Cardiac muscle cell (in vitro differentiated cells and primary cell): ENCODE results near the gene SLC26A4. TPM values are rescaled to one million over a fixed set of nuclear protein-coding genes. Genes with fewer than 3 reads are reported as not detected.

Experiments
- DNase-seq, 2 donors: peaks; one replicate each; pipeline versions ENCODE4 v3.0.0 to v3.0.0-alpha.2; 2010 to 2017; ENCODE audit warnings: low read depth in 1 of 2, low spot score in 1 of 2
- H3K27ac ChIP-seq: fragments of 200-600 bp; sonication (generic); 2 replicates; pipeline ENCODE4 v1.5.1; 2016
- H3K27me3 ChIP-seq: fragments of 200-600 bp; sonication (generic); 2 replicates; pipeline ENCODE4 v1.6.0; 2016; ENCODE audit warnings: control low read depth
- H3K36me3 ChIP-seq: fragments of 200-600 bp; sonication (generic); 2 replicates; pipeline ENCODE4 v1.5.1; 2016; ENCODE audit warnings: control low read depth
- H3K4me1 ChIP-seq: fragments of 200-600 bp; sonication (generic); 2 replicates; pipeline ENCODE4 v1.8.1; 2017; ENCODE audit warnings: low read depth, mild to moderate bottlenecking, mixed run types
- H3K4me3 ChIP-seq: fragments of 200-600 bp; sonication (generic); 2 replicates; pipeline ENCODE4 v1.5.1; 2016; ENCODE audit warnings: mild to moderate bottlenecking
- H3K9me3 ChIP-seq: fragments of 200-600 bp; sonication (generic); 2 replicates; pipeline ENCODE4 v1.5.1; 2017; ENCODE audit warnings: low read depth, mild to moderate bottlenecking, control low read depth
- polyA plus RNA-seq: library from polyadenylated mRNA; unstranded; fragments of >200 nt; fragmentation: Nextera tagmentation; extraction: Ambion mirVana; gene quantifications from 2 replicates; pipeline ENCODE4 v1.2.1, GENCODE V29; 2016
- total RNA-seq: library from RNA; depleted of rRNA; stranded (reverse); fragments of >200 nt; gene quantifications from 2 replicates; pipeline ENCODE4 v1.2.3, GENCODE V29; 2016
- TF ChIP-seq, protein P1 (sequence below): IDR thresholded peaks from 2 replicates; pipeline ENCODE4 v1.5.1; 2012; ENCODE audit warnings: low read depth, mild to moderate bottlenecking, low read length

SLC26A4 gene
- total RNA-seq (0.89 TPM in 1 of 2 replicates, not detected in the other), polyA plus RNA-seq (not detected in 2 replicates)

DNA sequence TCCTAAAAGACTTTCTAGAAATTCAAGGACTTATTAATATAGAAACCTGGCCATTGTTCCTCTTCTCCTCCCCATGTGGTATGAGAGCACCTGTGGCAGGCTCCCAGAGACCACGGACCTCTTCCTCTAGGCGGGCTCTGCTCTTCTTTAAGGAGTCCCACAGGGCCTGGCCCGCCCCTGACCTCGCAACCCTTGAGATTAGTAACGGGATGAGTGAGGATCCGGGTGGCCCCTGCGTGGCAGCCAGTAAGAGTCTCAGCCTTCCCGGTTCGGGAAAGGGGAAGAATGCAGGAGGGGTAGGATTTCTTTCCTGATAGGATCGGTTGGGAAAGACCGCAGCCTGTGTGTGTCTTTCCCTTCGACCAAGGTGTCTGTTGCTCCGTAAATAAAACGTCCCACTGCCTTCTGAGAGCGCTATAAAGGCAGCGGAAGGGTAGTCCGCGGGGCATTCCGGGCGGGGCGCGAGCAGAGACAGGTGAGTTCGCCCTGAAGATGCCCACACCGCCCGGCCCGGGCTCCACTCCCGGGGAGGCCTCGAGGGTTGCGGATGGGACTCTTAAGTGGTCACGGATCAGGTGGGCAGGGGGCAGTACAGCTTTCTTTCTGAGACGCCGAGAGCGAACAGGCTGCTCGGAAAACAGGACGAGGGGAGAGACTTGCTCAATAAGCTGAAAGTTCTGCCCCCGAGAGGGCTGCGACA is at the start of gene SLC26A4:
TSS of gene SLC26A4 (plus strand) at position 448 of the 700 bp plus-strand sequence. CDS start 814 bp downstream, outside the sequence.
- TF ChIP-seq, protein P1, sequence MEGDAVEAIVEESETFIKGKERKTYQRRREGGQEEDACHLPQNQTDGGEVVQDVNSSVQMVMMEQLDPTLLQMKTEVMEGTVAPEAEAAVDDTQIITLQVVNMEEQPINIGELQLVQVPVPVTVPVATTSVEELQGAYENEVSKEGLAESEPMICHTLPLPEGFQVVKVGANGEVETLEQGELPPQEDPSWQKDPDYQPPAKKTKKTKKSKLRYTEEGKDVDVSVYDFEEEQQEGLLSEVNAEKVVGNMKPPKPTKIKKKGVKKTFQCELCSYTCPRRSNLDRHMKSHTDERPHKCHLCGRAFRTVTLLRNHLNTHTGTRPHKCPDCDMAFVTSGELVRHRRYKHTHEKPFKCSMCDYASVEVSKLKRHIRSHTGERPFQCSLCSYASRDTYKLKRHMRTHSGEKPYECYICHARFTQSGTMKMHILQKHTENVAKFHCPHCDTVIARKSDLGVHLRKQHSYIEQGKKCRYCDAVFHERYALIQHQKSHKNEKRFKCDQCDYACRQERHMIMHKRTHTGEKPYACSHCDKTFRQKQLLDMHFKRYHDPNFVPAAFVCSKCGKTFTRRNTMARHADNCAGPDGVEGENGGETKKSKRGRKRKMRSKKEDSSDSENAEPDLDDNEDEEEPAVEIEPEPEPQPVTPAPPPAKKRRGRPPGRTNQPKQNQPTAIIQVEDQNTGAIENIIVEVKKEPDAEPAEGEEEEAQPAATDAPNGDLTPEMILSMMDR, result no peak
- no peaks in the 10 kb centered on the region for H3K36me3 ChIP-seq
- H3K27me3 ChIP-seq, result peaks cover 99% of the 10 kb centered on the region
- no peaks in the 10 kb centered on the region for H3K9me3 ChIP-seq
- H3K27ac ChIP-seq, result no peak within 1 kb of the TSS
- no peaks in the 10 kb centered on the region for H3K4me1 ChIP-seq
- H3K4me3 ChIP-seq, result peak within 1 kb of the TSS; percentile 30
- peak in 1 of 2 donors; percentile 5 for DNase-seq

DNA sequence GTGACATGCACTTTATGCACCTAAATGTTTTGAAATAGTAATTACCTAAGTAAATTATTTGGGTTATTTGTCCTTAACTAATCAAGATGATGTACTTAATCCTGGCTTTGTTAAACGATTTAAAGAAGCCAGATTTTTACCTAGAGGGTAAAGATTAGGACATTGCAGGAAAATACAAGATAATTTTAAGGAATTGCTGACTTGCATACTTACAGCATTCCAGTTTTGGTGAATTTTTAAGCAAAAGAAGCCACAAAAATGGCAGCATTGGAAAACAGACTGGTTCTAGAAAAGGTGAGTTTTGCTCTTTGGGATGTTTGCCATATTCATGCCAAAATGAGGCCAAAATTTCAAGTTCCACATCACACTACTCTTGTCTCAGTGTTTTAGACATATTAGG is 47.2 kb upstream of the SLC26A4 start:
- H3K4me1 ChIP-seq, result no peaks in the 10 kb centered on the region
- H3K36me3 ChIP-seq, result peaks cover 13% of the 10 kb centered on the region
- H3K27ac ChIP-seq, result no peak overlapping the region
- H3K9me3 ChIP-seq, result no peaks in the 10 kb centered on the region
- TF ChIP-seq, protein P1, result no peak
- DNase-seq, result no peak
- no peaks in the 10 kb centered on the region for H3K27me3 ChIP-seq
- no peak overlapping the region for H3K4me3 ChIP-seq

DNA sequence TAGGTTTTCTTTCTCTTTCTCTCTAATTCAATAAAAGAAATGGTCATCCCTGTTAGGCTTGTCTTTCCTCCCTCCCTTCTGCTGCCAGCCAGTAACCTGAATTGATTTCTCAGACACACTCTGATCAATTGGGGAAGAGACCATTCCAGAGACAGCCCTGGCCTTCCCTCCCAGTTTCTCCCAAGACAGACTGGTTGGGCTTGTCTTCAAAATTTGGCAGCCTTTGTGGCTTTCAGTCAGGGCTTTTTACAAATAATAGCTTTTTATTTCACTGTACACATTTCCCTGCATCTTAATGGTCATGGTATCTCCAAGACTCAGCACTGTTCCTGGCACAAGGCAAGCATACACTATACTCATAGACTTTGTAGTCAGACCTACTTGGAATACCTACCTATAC is 46.7 kb upstream of the SLC26A4 start:
- no peaks in the 10 kb centered on the region for H3K9me3 ChIP-seq
- no peak overlapping the region for H3K27ac ChIP-seq
- H3K4me1 ChIP-seq, result no peaks in the 10 kb centered on the region
- no peaks in the 10 kb centered on the region for H3K27me3 ChIP-seq
- H3K4me3 ChIP-seq, result no peak overlapping the region
- peaks cover 15% of the 10 kb centered on the region for H3K36me3 ChIP-seq
- DNase-seq, result peak in 1 of 2 donors; percentile 29
- TF ChIP-seq, protein P1, result no peak

DNA sequence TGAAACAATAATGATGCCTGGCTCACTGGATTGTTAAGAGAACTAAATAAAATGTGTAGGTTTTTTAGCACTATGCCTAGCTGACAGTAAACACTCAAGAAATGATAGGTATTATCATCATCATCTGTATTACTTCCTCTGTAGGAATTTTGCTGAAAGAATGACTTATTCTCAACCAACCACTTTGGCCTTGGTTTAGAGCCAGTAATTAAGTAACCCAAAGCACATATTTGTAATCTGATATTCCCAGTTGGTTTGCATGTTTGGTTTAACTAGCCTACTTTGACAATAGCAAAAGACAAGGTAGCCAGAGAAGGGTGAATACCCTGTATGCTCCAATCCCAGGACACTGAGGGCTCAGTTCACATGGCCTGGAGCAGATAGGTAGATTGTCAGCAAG is 46.2 kb upstream of the SLC26A4 start:
- H3K27me3 ChIP-seq, result no peaks in the 10 kb centered on the region
- TF ChIP-seq, protein P1, result no peak
- no peak overlapping the region for H3K4me3 ChIP-seq
- H3K4me1 ChIP-seq, result no peaks in the 10 kb centered on the region
- no peaks in the 10 kb centered on the region for H3K9me3 ChIP-seq
- H3K36me3 ChIP-seq, result peaks cover 15% of the 10 kb centered on the region
- peak in 1 of 2 donors; percentile 77 for DNase-seq
- H3K27ac ChIP-seq, result no peak overlapping the region

DNA sequence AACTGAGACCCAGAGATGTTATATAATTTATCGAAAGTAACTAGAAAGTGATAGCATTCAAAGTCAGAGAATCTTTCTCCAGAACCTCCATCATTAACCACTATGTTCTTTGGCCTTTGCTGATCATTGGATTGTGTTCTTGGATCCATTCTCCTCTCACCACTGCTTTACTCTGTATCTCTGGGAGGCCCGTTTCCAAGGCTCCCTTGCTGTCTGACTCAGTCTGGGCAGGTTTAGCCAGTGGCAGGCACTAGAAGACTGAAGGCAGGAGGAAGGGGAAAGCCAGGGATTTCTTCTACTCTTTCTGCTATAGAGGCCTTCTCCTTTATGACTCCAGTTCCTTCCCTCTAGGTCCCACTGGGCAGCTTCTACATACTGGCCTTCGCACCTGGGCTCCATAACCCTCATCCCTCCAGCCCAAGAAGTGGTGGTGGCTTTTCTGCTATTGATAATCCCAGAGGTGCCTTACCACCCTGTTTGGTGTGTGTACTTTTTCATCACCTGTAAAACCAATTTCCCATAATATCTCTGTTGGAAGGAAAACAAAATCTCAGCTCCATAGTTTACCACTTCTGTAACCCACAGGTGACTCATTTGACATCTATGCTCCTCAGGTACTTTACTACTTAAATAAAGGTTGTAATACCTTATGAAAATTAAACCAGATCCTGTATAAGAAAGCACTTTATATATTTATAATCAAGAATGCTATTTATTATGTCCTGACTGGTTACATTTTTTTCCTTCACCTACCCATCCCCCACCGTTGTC is 44.5 kb upstream of the SLC26A4 start:
- peaks cover 15% of the 10 kb centered on the region for H3K36me3 ChIP-seq
- no peak overlapping the region for H3K27ac ChIP-seq
- no peak overlapping the region for H3K4me3 ChIP-seq
- H3K4me1 ChIP-seq, result no peaks in the 10 kb centered on the region
- TF ChIP-seq, protein P1, result no peak
- DNase-seq, result no peak
- no peaks in the 10 kb centered on the region for H3K9me3 ChIP-seq
- H3K27me3 ChIP-seq, result no peaks in the 10 kb centered on the region
